Neutrophil (primary cell): Measurements from ENCODE around the gene PROCA1.

Experiments used
- H3K27ac ChIP-seq: fragments of 200-600 bp; sonication (generic); 2 replicates; pipeline ENCODE4 v1.5.1; 2016; ENCODE audit warnings: mild to moderate bottlenecking, moderate library complexity
- H3K27me3 ChIP-seq: fragments of 200-600 bp; sonication (generic); 2 replicates; pipeline ENCODE4 v1.6.0; 2016; ENCODE audit warnings: mild to moderate bottlenecking
- H3K36me3 ChIP-seq: fragments of 200-600 bp; sonication (generic); 2 replicates; pipeline ENCODE4 v1.5.1; 2017
- H3K4me1 ChIP-seq, 2 experiments: fragments of 200-600 bp in 1 of 2; sonication (generic) in 1 of 2; 1 replicate in 1 of 2; 2 replicates in 1 of 2; pipeline versions ENCODE4 v1.5.1 to v1.6.1; 2013 to 2016; ENCODE audit warnings: low read depth in 1 of 2, low read length in 1 of 2, mild to moderate bottlenecking in 1 of 2, moderate library complexity in 1 of 2; ENCODE audit not compliant: control insufficient read depth in 1 of 2, insufficient read depth in 1 of 2
- H3K4me3 ChIP-seq, 2 experiments: fragments of 200-600 bp in 1 of 2; sonication (generic) in 1 of 2; 1 replicate in 1 of 2; 2 replicates in 1 of 2; pipeline ENCODE4 v1.5.1; 2013 to 2016; ENCODE audit warnings: low read depth in 1 of 2, low read length in 1 of 2, mild to moderate bottlenecking in 1 of 2, moderate library complexity in 1 of 2
- H3K9me3 ChIP-seq: fragments of 200-600 bp; sonication (generic); 2 replicates; pipeline ENCODE4 v1.5.1; 2016
- TF ChIP-seq, protein P1 (sequence below): fragments of 200-600 bp; sonication (generic); IDR thresholded peaks from 2 replicates; pipeline ENCODE4 v1.5.1; 2016; ENCODE audit warnings: antibody characterized with exemption

Gene PROCA1

GRCh38 chr17:28702026-28702751 is 9.5 kb downstream of the PROCA1 start:
- peaks cover 92% of the 10 kb centered on the region for H3K36me3 ChIP-seq
- H3K4me1 ChIP-seq = no peaks in the 10 kb centered on the region
- H3K9me3 ChIP-seq = no peaks in the 10 kb centered on the region
- no peak overlapping the region for H3K27ac ChIP-seq
- TF ChIP-seq, protein P1, sequence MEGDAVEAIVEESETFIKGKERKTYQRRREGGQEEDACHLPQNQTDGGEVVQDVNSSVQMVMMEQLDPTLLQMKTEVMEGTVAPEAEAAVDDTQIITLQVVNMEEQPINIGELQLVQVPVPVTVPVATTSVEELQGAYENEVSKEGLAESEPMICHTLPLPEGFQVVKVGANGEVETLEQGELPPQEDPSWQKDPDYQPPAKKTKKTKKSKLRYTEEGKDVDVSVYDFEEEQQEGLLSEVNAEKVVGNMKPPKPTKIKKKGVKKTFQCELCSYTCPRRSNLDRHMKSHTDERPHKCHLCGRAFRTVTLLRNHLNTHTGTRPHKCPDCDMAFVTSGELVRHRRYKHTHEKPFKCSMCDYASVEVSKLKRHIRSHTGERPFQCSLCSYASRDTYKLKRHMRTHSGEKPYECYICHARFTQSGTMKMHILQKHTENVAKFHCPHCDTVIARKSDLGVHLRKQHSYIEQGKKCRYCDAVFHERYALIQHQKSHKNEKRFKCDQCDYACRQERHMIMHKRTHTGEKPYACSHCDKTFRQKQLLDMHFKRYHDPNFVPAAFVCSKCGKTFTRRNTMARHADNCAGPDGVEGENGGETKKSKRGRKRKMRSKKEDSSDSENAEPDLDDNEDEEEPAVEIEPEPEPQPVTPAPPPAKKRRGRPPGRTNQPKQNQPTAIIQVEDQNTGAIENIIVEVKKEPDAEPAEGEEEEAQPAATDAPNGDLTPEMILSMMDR = no peak
- H3K27me3 ChIP-seq = no peaks in the 10 kb centered on the region
- H3K4me3 ChIP-seq = no peak overlapping the region

GRCh38 chr17:28700830-28701492 is 10.7 kb downstream of the PROCA1 start:
- TF ChIP-seq, protein P1 = no peak
- Histone ChIP-seq H3K27me3 (no peaks in the 10 kb centered on the region), H3K27ac (no peak overlapping the region), H3K9me3 (no peaks in the 10 kb centered on the region), H3K4me3 (no peak overlapping the region), H3K36me3 (peaks cover 98% of the 10 kb centered on the region), H3K4me1 (no peaks in the 10 kb centered on the region)

- no peak overlapping the region for H3K27ac ChIP-seq
These were observed 11.4 kb downstream of the PROCA1 start for GRCh38 chr17:28700278-28700677.

DNA sequence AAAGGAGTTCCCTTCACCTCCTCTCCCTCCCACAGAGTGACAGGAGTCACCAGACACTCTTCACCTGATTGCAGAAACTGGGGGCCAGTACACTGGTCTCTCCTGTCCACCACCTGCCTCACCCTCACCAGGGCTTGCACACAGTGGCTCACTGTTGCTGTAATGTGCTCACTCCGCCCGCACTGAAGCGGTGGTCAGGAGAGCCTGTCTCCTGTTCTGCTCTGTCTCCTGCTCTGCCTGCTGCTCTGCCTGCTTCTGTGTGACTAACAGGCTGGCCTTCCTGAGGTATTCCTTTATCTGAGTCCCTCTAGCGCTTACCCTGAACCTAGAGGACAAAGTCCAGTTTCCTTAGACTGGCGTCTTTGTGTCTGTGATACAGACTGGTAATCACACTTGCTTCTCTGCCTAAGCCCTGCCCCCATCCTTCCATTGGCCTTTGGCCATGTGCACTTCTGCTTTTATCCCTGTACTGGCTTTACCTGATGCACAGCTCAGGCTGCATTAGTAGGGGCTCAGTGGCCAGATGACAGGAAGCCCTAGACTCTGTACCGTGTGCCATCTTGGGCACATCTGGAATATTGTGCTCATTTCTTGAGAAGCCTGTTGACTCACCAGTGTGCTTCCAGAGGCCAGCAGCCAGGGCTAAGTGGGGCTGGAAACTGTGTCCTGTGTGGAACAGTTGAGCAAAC is 13.3 kb downstream of the PROCA1 start:
- no peak overlapping the region for H3K4me3 ChIP-seq
- H3K36me3 ChIP-seq = peaks cover 100% of the 10 kb centered on the region
- TF ChIP-seq, protein P1 = no peak
- no peaks in the 10 kb centered on the region for H3K27me3 ChIP-seq
- no peaks in the 10 kb centered on the region for H3K9me3 ChIP-seq
- H3K27ac ChIP-seq = no peak overlapping the region
- no peaks in the 10 kb centered on the region for H3K4me1 ChIP-seq

More at GRCh38 chr17:28700278-28700677, 11.4 kb downstream of the PROCA1 start:
- Histone ChIP-seq H3K9me3 (no peaks in the 10 kb centered on the region), H3K36me3 (peaks cover 99% of the 10 kb centered on the region), H3K4me3 (no peak overlapping the region), H3K4me1 (no peaks in the 10 kb centered on the region), H3K27me3 (no peaks in the 10 kb centered on the region)
- TF ChIP-seq, protein P1 = no peak

DNA sequence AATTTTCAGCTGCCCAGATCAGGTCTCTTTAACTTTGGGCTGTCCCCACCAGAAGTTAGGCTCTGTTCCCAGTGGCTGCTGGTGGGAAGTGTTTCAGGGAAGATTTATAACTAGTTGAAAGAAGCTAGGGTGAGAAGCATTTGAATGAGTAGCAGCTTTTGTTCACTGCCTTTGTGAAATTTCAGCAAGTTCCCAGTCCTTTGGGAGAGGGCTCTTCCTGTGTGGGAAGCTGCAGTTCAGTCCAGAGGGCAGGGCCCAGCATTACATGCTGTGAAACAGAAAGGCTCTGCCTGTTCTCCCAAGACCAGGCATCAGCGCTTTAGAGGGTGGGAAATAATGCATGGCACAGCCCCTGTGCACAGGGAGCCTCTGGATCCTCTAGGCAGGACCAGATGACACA is 17.8 kb downstream of the PROCA1 start:
- Histone ChIP-seq H3K36me3 (peaks cover 100% of the 10 kb centered on the region), H3K27me3 (no peaks in the 10 kb centered on the region), H3K4me1 (no peaks in the 10 kb centered on the region), H3K4me3 (no peak overlapping the region), H3K27ac (no peak overlapping the region), H3K9me3 (no peaks in the 10 kb centered on the region)
- TF ChIP-seq, protein P1 = no peak
